Neural cell (in vitro differentiated cells): ENCODE measurements around the gene C1GALT1.

Source experiments
- CTCF ChIP-seq: fragments of 450-650 bp; IDR thresholded peaks from 2 replicates; pipeline ENCODE4 v1.5.1; 2014; ENCODE audit warnings: antibody characterized with exemption, mild to moderate bottlenecking, moderate library complexity; ENCODE audit not compliant: poor library complexity, severe bottlenecking
- EP300 ChIP-seq: fragments of 450-650 bp; conservative IDR thresholded peaks from 2 replicates; pipeline ENCODE4 v1.6.1; 2014; ENCODE audit warnings: antibody characterized with exemption, mild to moderate bottlenecking, moderate library complexity; ENCODE audit not compliant: poor library complexity, severe bottlenecking
- EZH2 ChIP-seq: fragments of 200-600, 300-800 bp; shearing (Covaris generic), sonication (generic); IDR thresholded peaks from 2 replicates; pipeline ENCODE4 v1.6.1; 2014; ENCODE audit warnings: antibody characterized with exemption, low read length, borderline replicate concordance, mild to moderate bottlenecking; ENCODE audit not compliant: insufficient read depth, poor library complexity, severe bottlenecking
- POLR2AphosphoS5 ChIP-seq: IDR thresholded peaks from 2 replicates; pipeline ENCODE4 v1.6.1; 2012
- RAD21 ChIP-seq: fragments of 450-650 bp; conservative IDR thresholded peaks from 2 replicates; pipeline ENCODE4 v1.6.1; 2014; ENCODE audit warnings: antibody characterized with exemption, mild to moderate bottlenecking, moderate library complexity
- REST ChIP-seq: IDR thresholded peaks from 2 replicates; pipeline ENCODE4 v1.6.1; 2012; ENCODE audit warnings: borderline replicate concordance

- TF ChIP-seq EP300 (no peak), CTCF (no peak), RAD21 (no peak), EZH2 (no peak), REST (no peak), POLR2AphosphoS5 (no peak)
Measured at GRCh38 chr7:7152315-7152714, 30.0 kb upstream of the C1GALT1 start.
